Right atrium auricular region (tissue), 2 donors: ENCODE measurements around the gene PLEKHA8. TPM values are rescaled to one million over a fixed set of nuclear protein-coding genes. Genes with fewer than 3 reads are reported as not detected.

Experiments
- DNase-seq: peaks from one replicate; pipeline ENCODE4 v3.0.0-alpha.2; 2019; ENCODE audit warnings: low spot score
- H3K27ac ChIP-seq, 2 donors: fragments of 200-600 bp; sonication (generic); 1 replicate in 1 of 2; 2 replicates in 1 of 2; pipeline ENCODE4 v1.5.1; 2016 to 2019
- H3K27me3 ChIP-seq, 2 donors: fragments of 200-600 bp; sonication (generic); one replicate each; pipeline versions ENCODE4 v1.5.1 to v1.6.0; 2017 to 2019
- H3K36me3 ChIP-seq: fragments of 200-600 bp; sonication (generic); one replicate; pipeline ENCODE4 v1.5.1; 2016
- H3K4me1 ChIP-seq, 2 donors: fragments of 200-600 bp; sonication (generic); one replicate each; pipeline versions ENCODE4 v1.5.1 to v1.6.0; 2017 to 2019
- H3K4me3 ChIP-seq, 2 donors: fragments of 200-600 bp; sonication (generic); 1 replicate in 1 of 2; 2 replicates in 1 of 2; pipeline ENCODE4 v1.5.1; 2017 to 2019; ENCODE audit warnings: mild to moderate bottlenecking in 1 of 2, moderate library complexity in 1 of 2
- H3K9me3 ChIP-seq, 2 donors: fragments of 200-600 bp; sonication (generic); one replicate each; pipeline ENCODE4 v1.5.1; 2019
- total RNA-seq, 2 donors: library from RNA; depleted of rRNA; stranded (reverse); fragments of >200 nt; gene quantifications; one replicate each; pipeline ENCODE4 v1.1.0, GENCODE V29; 2016
- TF ChIP-seq, protein P1 (sequence below), 2 donors: fragments of 200-600 bp; sonication (generic); IDR thresholded peaks; one replicate each; pipeline ENCODE4 v1.5.1; 2019; ENCODE audit warnings: antibody characterized with exemption in 2 of 2

Gene PLEKHA8
- total RNA-seq, 2 donors from 2014 or later: 2.0 to 3.3 TPM

GRCh38 chr7:30162133-30162532, 133.9 kb downstream of the PLEKHA8 start:
- Histone ChIP-seq H3K9me3 (no peaks in the 10 kb centered on the region), H3K27ac (no peak overlapping the region), H3K4me3 (no peak overlapping the region), H3K36me3 (no peaks in the 10 kb centered on the region), H3K27me3 (no peaks in the 10 kb centered on the region), H3K4me1 (peaks cover 0 to 18% of the 10 kb centered on the region in 2 donors)
- TF ChIP-seq, protein P1, sequence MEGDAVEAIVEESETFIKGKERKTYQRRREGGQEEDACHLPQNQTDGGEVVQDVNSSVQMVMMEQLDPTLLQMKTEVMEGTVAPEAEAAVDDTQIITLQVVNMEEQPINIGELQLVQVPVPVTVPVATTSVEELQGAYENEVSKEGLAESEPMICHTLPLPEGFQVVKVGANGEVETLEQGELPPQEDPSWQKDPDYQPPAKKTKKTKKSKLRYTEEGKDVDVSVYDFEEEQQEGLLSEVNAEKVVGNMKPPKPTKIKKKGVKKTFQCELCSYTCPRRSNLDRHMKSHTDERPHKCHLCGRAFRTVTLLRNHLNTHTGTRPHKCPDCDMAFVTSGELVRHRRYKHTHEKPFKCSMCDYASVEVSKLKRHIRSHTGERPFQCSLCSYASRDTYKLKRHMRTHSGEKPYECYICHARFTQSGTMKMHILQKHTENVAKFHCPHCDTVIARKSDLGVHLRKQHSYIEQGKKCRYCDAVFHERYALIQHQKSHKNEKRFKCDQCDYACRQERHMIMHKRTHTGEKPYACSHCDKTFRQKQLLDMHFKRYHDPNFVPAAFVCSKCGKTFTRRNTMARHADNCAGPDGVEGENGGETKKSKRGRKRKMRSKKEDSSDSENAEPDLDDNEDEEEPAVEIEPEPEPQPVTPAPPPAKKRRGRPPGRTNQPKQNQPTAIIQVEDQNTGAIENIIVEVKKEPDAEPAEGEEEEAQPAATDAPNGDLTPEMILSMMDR (IDR thresholded peaks at IDR 0.05): no peak
- DNase-seq: no peak

GRCh38 chr7:30162622-30163124, 134.5 kb downstream of the PLEKHA8 start:
- Histone ChIP-seq H3K4me1 (peaks cover 0 to 18% of the 10 kb centered on the region in 2 donors), H3K27me3 (no peaks in the 10 kb centered on the region), H3K4me3 (no peak overlapping the region), H3K27ac (peak overlapping the region in 1 of 2 donors; percentile 38), H3K36me3 (no peaks in the 10 kb centered on the region), H3K9me3 (no peaks in the 10 kb centered on the region)
- no peak for DNase-seq
- TF ChIP-seq, protein P1 (IDR thresholded peaks at IDR 0.05): no peak

GRCh38 chr7:30163231-30163894, 135.2 kb downstream of the PLEKHA8 start:
- TF ChIP-seq, protein P1 (IDR thresholded peaks at IDR 0.05): no peak
- H3K27me3 ChIP-seq: no peaks in the 10 kb centered on the region
- H3K27ac ChIP-seq: peak overlapping the region; percentile 2 to 38
- H3K36me3 ChIP-seq: no peaks in the 10 kb centered on the region
- no peak overlapping the region for H3K4me3 ChIP-seq
- no peaks in the 10 kb centered on the region for H3K9me3 ChIP-seq
- peaks cover 0 to 18% of the 10 kb centered on the region in 2 donors for H3K4me1 ChIP-seq
- no peak for DNase-seq

- Histone ChIP-seq H3K36me3 (no peaks in the 10 kb centered on the region), H3K4me3 (no peak overlapping the region), H3K27me3 (no peaks in the 10 kb centered on the region), H3K9me3 (no peaks in the 10 kb centered on the region), H3K27ac (no peak overlapping the region), H3K4me1 (peaks cover 0 to 17% of the 10 kb centered on the region in 2 donors)
- no peak for DNase-seq
- TF ChIP-seq, protein P1 (IDR thresholded peaks at IDR 0.05): peak in 1 of 2 donors; percentile 70
These were observed 136.4 kb downstream of the PLEKHA8 start for GRCh38 chr7:30164567-30164966.

DNA sequence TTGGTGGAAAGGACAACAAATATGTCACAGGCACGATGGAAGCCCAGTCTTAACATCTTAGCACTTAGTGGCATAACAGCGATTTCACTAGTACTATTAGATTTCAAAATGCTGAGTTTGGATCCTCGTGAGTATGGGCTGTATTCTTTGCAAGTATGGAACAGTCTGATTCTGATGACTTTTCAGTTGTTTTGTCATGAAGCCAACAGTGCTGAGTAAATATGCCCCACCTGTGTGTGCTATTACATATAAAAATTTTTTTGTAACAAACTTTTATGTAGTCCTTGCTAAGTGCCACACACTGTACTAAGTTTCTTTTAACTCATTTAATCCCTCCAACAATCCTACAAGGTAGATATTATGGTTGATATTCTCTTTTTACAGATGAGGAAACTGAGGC, 137.4 kb downstream of the PLEKHA8 start:
- H3K4me3 ChIP-seq: no peak overlapping the region
- no peak overlapping the region for H3K27ac ChIP-seq
- TF ChIP-seq, protein P1 (IDR thresholded peaks at IDR 0.05): no peak
- DNase-seq: no peak
- H3K4me1 ChIP-seq: peaks cover 0 to 11% of the 10 kb centered on the region in 2 donors
- no peaks in the 10 kb centered on the region for H3K36me3 ChIP-seq
- no peaks in the 10 kb centered on the region for H3K27me3 ChIP-seq
- H3K9me3 ChIP-seq: no peaks in the 10 kb centered on the region
